VCaP (cell line): Measurements from ENCODE around the gene BCR.

ENCODE experiments used
- H3K27ac ChIP-seq: fragments of 450-650 bp; 2 replicates; pipeline ENCODE4 v1.5.1; 2017
- CTCF ChIP-seq: fragments of 450-650 bp; conservative IDR thresholded peaks from 2 replicates; pipeline ENCODE4 v1.5.1; 2017; ENCODE audit warnings: mild to moderate bottlenecking, moderate library complexity

Gene BCR

GRCh38 chr22:23215294-23216241 lies 35.3 kb downstream of the BCR start:
- no peak for TF ChIP-seq CTCF
- no peak overlapping the region for H3K27ac ChIP-seq

GRCh38 chr22:23216461-23217170 lies 36.3 kb downstream of the BCR start:
- TF ChIP-seq CTCF: no peak
- H3K27ac ChIP-seq: no peak overlapping the region

- no peak overlapping the region for H3K27ac ChIP-seq
- TF ChIP-seq CTCF: no peak
These were observed 37.1 kb downstream of the BCR start for GRCh38 chr22:23217171-23218052.

- no peak for TF ChIP-seq CTCF
- H3K27ac ChIP-seq: no peak overlapping the region
These were observed 38.0 kb downstream of the BCR start for GRCh38 chr22:23218053-23218866.

GRCh38 chr22:23218867-23219251 lies 38.5 kb downstream of the BCR start:
- H3K27ac ChIP-seq: no peak overlapping the region
- no peak for TF ChIP-seq CTCF

- no peak overlapping the region for H3K27ac ChIP-seq
- no peak for TF ChIP-seq CTCF
These were observed 39.0 kb downstream of the BCR start for GRCh38 chr22:23219317-23219716.
